GM19043 (cell line): ENCODE measurements around the gene MRTFA.
"Not testable (repeated sequence)": the region's sequence is repeated elsewhere in the genome, so short reads cannot be mapped to it uniquely, and the experiment has no call there.

Experiments used
- ATAC-seq: cut with Tn5 transposase; IDR thresholded peaks from one replicate; pipeline ENCODE4 v1.9.1; 2021; ENCODE audit warnings: low read depth; ENCODE audit not compliant: unreplicated experiment

Gene MRTFA

DNA sequence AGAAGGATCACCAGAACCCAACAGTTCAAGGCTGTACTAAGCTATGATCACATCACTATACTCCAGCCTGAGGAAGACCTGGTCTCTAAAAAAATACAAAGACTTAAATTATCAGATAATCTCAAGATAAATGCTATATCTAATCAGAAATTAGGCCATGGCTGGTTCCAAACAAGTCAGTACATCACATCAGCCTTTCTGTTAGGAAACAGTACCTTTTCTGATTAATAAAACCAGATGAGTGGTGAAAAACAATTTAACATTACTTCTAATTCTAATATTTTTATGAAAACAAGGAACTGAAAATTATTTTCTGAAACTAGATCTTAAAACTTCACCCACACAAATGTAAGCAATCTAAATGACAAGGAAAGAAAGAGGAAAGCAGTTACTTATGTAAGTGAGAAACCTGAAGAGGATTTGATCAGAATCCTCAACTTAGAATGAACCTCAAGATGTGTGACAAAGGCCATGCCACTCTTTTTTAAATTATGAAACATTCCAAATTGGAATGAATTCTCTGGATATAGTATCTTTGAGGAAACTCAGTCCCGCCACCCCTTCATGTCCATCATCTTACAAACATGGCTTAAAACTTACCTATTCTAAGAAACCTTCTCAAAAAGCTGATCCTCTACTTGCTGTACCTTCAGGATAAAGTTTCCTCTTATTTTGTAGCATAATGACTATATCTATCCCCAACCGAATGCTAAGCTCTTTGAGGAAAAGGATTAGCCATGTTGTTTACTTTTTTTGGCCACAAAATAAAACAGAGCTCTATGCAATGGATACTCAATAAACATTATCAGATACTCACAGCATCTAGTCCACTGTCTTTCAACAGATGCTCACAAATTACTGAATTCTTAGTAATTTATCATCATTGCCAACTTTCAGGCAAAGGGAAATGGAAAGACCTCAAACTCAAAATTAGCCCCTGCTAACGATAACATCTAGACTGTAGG, 132.0 kb downstream of the MRTFA start:
- no peak for ATAC-seq

DNA sequence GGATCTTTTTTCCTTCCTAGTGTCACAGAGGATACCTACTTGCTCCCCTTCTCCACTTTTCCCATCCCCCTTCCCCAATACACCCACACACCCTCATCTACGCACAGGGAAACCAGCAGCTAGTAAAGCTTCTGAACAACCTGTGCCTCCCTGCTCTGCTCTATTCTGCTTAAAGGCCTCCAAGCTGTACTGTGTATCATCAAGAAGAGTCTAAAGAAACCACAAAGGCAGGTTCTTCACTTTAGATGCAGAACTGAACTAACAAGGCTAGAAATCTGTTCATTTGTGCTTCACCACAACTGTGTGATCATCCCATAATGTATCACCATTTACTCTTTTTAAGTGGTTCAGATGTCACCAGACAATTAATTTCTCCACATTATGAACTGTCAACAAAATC, 133.6 kb downstream of the MRTFA start:
- ATAC-seq: no peak

DNA sequence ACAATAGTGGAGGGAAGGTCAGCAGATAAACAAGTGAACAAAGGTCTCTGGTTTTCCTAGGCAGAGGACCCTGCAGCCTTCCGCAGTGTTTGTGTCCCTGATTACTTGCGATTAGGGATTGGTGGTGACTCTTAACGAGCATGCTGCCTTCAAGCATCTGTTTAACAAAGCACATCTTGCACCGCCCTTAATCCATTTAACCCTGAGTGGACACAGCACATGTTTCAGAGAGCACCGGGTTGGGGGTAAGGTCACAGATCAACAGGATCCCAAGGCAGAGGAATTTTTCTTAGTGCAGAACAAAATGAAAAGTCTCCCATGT, 136.1 kb downstream of the MRTFA start:
- not testable (repeated sequence) for ATAC-seq

DNA sequence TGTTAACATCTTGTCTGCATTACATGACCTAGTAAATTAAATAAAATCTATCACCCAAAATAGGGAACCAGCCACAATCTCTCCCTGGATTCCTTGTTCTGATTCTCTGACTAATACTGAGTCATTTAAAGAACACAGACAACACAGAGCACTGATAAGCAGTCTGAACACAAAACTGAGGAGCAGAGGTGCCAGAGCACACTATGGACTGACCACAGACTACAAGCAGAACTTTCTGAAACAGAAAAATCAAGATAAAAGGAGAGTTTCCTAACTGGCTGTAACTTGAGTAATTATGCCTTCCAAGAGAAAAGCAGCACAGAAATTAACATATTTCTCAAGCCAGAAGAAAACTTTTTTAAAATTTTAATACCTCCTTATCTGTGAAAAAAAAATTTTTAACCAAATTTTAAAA, 137.3 kb downstream of the MRTFA start:
- no peak for ATAC-seq

DNA sequence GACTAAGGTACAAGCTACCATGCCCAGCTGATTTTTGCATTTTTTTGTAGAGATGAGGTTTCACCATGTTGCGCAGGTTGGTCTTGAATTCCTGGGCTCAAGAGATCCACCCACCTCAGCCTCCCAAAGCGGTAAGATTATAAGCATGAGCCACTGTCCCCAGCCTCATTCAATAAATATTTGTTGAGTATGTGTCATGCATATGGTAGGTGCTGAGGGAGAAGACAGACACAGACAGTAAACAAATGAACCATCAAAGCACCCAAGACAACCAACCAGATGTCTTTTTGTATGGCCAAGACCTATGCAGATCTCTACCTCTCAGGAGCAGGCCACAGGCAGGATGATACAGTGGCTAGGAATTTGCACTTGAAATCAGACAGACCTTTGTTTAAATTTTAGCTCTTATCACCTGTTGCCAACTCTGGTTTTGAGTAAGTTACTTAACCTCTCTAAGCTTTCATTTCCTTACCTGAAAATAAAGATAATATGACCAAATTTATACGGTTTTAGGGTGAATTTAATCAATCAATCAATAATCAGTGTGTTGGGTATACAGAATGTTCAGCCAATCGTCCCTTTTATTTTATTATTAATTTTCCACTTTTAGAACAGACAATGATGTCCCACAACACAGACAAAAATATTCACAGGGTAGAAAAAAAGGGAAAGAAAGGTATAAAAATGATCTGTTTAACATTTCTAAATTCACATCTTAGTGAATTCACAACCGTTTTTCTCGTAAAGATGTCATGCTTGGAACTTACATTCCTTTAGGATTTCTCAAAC, 137.9 kb downstream of the MRTFA start:
- no peak for ATAC-seq

DNA sequence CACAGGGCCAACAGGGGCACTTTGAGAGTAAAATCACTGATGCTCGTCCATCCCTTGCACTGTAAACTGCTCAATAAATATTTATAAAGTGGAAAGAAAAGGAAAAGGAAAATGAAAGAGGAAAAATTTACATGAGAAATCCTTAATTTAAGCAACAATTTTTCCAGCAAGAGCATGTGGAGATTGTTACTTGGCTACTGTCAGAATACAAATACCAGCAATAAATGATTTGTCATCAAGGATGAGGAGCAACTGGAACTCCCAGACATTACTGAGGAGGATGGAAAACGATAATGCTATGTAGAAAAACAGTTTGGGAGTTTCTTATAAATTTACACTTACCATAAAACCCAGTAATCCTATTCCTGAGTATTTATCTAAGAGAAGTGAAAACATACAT, 143.1 kb downstream of the MRTFA start:
- ATAC-seq: no peak

DNA sequence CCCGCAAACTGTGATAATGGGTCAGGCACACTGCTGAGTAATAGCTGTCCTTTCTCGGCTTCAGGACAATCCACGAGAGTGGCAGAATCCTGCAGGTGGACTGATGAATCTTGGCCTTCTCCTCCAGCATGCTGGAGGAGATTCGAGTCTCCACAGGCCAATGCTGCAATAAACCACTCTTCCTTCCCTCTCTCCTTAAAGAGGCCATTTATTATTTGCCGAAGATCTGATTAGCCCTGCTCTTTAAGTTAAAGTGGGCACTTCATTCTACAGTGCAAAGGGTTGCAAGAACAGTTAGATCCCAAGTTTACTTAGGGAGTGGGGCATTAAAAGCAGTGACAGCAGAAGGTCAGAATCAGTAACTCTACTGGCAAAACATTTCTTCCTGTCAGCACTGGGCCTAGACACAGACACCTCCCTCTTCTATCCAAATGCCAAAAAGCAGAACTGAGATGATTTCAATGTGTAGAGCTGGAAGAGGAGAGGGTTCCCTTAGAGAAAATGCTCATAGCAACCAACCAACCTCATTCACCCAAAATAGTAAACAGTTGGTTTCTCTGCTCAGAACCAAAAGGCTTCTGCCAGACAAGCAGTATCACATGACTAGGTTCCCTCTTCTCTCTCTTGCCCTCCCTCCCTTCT, 144.4 kb downstream of the MRTFA start:
- peak; percentile 86 for ATAC-seq

DNA sequence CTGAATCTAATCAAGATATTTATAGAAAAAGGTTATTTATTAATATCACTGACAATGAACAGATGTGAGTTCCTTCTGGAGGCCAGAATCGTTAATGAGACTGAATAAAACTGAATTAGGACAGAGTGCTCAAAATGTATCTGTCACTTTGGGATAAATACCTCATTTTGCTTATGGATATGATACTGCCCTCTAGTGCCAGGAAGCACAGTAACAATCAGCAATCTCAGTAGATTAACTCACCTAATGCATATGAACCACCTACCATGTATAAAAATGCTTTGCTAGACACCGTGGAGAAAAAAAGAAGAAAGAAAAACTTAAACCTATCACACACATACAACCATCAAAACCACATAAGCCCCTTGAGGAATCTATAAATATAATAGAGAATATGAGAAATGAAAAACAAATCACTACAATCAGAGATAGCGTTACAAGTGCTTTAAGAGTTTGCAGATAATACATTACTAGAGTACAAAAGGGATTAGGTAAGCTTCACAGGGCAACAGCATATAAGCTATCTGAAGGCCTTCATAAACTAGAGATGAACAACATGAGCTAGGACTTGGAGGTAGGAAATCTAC, 148.8 kb downstream of the MRTFA start:
- no peak for ATAC-seq

DNA sequence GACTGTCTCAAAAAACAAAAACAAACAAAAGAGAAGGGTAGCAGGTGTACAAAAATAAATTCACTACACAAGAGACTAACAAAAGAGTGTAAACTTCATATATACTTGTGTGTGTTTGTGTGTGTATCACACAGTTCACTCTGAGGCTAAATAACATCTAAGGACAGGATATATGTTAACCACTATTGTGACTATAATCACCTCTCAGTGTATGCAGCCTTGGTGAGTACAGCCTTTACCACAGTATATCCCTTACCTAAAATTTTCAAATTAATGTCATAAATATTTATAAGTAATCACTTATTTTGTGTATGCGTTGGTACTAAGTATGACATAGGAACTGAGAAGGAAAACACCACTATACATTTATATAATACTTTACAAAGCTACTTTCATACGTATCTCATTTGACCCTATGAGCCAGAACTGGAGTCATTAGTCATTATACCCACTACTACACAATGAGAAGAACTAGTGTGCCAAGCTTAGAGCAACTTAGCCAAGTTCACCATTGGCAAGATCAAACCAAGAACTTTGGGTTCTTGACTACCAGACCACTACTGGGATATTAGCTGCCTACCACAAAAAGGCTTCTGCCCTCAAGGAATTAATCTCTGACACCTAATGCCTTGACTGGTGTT, 149.4 kb downstream of the MRTFA start:
- ATAC-seq: no peak

DNA sequence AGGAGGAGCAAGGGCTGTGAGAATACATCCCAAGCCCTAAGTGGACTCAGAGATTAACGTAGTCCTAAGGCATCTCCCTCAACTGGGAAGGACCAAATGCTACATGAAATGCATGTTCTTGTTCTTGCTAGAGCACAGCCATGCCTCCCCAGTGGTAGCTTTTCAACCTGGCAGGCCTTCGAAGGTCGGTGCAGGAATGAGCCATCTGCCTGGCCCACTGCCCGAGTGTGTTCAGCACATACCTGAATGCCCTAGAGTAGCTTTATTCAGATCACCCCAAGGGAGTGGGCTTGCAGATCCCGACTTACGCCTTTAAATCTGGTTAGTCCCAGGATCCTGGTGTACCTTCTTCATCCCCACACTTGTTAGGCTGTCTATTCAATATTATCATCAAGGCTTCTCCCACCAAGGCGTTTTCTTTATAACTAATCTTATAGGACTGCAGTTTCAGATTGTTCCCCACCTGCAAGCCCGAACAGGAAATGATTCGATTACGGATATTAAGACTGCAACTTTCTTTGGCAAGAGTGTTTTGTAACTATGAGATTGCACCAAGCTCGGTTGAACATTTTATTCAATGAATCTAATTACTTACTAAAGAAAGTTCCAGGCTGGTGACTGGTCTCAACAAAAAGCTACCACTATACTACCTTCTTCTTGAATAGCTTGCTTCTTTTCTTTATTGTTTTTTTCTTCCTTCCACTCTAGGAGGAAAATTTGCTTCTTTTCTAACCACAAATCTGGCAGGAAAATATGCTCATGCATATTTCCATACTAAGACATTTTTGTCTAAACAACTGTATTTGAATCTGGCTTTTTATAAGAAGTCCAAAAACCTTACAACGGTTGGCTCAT, 150.5 kb downstream of the MRTFA start:
- ATAC-seq: no peak

DNA sequence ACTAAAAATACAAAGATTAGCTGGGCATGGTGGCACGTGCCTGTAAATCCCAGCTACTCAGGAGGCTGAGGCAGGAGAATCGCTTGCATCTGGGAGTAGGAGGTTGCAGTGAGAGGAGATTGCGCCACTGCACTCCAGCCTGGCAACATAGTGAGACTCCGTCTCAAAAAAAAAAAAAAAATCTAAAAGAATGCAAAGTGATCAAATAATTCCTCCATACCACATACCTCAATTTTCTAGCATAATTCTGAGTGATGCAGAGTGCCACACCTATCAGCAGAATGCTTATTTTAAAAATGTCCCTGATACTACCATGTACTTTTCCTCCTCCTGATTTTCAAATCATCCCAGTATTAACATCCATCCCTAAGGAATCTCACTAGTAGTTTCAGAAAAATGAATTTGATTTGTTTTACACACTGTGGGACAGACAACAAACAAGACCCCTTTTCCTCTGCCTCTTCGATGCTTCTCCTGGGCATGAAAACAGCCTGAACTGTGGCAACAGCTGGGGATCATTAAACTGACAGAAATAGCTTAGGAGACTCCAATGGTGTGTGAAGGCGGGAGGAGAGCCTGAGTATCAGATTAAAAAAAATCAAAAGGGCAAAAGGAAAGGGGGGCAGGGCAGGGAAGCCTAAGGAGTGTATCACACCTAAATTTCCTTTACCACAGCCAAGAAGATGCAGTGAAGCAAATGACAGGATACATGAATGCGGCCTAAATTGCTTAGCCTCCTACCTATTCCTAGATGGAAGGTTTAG, 151.4 kb downstream of the MRTFA start:
- no peak for ATAC-seq

DNA sequence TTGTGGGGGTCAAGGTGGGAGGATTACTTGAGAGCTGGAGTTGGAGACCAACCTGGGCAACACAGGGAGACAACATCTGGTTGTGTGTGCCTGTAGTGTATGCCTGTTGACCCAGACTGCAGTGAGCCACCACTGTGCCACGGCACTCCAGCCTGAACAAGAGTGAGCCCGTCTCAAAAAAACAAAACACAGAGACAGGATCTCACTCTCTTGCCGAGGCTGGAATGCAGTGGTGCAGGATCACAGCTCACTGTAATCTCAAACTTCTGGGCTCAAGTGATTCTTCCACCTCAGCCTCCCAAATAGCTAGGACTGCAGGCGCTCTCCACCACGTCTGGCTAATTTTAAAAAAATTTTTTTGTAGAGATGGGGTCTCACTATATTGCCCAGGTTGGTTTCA, 153.6 kb downstream of the MRTFA start:
- ATAC-seq: no peak

DNA sequence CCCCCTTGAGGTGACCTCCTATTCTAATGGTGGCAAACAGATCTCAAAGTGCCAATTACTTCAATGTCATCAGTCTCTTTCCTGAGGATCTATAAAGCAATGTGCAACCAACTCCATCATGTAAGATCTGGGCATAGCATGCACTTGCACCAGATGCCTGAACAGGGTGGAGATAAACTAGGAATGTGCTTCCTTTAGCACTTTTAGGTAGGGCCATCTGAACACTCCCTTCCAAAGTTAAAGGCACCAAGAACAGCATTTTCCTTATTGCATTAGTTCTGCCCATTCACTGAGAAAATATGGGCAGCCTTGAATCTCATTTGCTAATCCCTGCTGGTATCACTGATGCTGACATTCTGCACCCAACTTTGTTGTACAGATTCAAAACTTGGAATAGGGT, 154.1 kb downstream of the MRTFA start:
- no peak for ATAC-seq

DNA sequence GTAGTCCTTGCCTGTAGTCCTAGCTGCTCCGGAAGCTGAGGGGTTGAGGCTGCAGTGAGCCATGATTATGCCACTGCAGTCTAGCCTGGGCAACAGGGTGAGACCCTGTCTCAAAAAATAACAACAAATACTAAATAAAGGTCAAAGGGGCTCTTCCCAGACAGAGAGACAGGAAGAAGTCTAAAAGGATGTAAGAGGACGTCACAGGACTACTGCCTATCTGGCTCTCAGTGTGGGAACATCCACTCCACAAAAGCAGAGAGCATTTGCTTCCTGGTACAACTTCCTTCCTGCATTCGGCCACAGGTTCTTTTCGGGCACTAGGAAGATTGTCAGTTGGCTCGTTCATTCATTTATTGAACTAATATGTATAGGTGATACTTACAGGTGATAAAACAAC, 155.5 kb downstream of the MRTFA start:
- ATAC-seq: no peak

DNA sequence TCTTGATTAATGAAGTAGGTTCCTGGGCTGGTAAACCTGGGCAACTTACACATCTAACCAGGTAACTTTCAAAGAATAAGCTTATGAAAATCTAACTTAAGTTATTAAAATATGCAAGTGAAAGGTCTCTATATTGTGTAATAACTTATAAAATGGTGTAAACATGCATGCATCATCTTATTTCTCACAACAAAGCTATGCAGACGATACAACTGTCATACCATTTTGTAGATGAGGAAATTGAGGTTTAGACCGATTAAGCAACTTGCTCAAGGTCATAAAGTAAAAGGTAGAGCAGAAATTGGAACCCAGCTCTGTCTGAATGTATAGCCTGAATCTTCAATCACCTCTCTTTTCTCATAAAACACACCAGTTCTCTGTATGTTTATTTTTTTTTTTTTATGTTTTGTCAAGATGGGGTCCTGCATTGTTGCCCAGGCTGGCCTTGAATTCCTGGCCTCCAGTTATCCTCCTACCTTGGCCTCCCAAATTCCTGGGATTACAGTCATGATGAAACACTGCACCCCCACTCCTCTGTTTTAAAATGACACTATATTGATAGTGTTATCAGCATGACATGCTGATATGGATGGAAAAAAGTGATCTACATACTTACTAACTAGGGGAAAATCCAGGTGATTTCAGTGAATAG, 156.5 kb downstream of the MRTFA start:
- no peak for ATAC-seq

DNA sequence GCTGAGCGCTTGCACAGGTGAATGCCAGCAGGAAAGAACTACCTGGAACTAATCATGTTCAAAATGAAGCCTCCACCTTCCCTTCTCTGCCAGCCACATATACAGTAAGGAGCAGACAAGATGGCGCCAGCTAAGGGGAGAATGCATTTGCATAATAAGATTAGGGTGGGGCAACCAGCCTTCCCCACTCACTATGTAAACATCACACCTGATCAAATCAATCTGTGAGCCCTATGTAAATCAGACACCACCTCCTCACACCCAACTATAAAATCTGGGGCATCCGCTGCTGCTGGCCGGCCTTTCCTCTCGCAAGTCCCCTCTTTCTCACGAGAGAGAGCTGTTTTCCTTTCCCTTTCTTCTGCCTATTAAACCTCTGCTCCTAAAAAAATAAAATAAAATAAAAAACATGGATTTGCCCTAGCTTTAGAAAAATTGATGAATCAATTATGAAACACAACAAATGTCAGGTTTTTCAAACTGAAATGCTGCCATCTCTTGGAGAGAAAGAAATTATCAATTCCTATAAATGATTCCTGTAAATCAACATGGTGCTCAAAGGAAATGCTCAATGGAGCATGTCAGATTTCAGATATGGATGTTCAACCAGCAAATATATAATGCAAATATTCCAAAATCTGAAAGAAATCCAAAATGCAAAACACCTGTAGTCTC, 157.3 kb downstream of the MRTFA start:
- ATAC-seq: no peak

DNA sequence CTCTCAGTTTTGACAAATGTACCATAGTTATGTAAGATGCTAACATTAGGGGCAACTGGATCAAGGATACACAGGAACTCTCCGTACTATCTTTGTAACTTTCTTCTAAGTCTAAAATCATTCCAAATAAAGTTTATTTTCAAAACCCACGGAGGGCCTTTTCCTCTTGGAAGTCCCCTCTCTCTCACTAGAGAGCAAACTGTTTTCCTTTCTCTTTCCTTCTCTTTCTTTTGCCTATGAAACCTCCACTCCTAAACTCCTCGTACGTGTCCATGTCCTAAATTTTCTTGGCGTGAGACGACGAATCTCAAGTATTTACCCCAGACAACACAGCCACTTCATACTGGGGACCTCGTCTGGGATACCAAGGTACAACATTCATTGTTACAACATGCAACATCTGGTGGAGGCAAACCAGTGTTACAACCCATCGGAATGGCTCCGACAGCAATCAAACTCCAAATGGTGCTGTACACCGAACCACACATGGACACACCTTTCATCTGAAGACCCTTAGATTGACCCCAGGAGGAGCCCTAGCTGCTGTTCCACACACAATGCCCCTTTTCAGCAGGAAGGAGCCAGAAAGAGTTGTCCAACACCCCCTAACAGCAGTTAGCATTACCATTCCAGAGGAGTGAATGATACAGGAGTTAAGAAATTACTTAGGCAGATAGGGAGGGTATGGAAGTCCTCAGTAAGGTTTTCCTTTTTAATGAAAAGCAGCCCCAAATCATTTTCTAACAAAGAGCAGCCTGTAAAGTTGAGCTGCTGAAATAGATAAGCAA, 158.0 kb downstream of the MRTFA start:
- ATAC-seq: no peak
